ENCODE data around the gene HS2ST1. TPM values are rescaled to one million over a fixed set of nuclear protein-coding genes. Genes with fewer than 3 reads are reported as not detected.

The HS2ST1 gene
- total and polyA plus RNA-seq, 4 donors: 5.4 to 11.8 (median 8.2) TPM

DNA sequence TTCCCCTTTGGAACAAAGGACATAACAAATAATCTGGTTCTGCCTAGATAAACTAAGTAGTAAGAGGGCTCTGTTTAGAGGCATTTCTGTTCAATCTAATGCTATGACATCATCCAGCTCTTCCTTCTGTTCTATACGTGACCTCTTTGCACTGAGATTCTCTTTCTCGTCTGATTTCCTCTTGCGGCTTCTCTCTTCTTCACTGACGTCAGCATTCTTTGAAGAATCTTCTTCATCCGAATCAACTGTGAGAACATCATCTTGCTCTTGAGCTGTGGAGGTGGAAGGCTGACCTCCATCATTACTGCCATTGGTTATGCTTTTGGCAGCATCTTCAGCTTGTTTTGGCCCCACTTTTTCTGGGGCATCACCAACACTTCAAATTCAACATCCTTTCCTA, 130.4 kb downstream of the HS2ST1 start:
- no peaks in the 10 kb centered on the region for H3K27me3 ChIP-seq (ENCODE audit: control insufficient read depth in 4 of 4, insufficient read depth in 4 of 4, low read length in 3 of 4)
- DNase-seq (ENCODE audit: low spot score): no peak
- H3K4me3 ChIP-seq (ENCODE audit: low read depth in 1 of 3, low read length in 3 of 3): no peak overlapping the region
- WGBS: 76% methylated on average over 5 of the region's 5 CpGs
- H3K9ac ChIP-seq (ENCODE audit: low read depth in 1 of 2, low read length in 2 of 2): no peak overlapping the region
- TF ChIP-seq HNF4A (conservative IDR thresholded peaks at IDR 0.05) (no peak), EGR1 (IDR thresholded peaks at IDR 0.05; ENCODE audit: low read depth in 2 of 2) (no peak), JUND (IDR thresholded peaks at IDR 0.05) (no peak), RXRA (IDR thresholded peaks at IDR 0.05) (no peak), RAD21 (IDR thresholded peaks at IDR 0.05) (no peak), FOXA2 (IDR thresholded peaks at IDR 0.05) (no peak), NR2F2 (IDR thresholded peaks at IDR 0.05) (no peak), GABPA (IDR thresholded peaks at IDR 0.05 in 1 of 2, conservative IDR thresholded peaks at IDR 0.05 in 1 of 2) (no peak)
- TF ChIP-seq, protein P1, sequence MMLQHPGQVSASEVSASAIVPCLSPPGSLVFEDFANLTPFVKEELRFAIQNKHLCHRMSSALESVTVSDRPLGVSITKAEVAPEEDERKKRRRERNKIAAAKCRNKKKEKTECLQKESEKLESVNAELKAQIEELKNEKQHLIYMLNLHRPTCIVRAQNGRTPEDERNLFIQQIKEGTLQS (IDR thresholded peaks at IDR 0.05): no peak
- TF ChIP-seq, protein P2, sequence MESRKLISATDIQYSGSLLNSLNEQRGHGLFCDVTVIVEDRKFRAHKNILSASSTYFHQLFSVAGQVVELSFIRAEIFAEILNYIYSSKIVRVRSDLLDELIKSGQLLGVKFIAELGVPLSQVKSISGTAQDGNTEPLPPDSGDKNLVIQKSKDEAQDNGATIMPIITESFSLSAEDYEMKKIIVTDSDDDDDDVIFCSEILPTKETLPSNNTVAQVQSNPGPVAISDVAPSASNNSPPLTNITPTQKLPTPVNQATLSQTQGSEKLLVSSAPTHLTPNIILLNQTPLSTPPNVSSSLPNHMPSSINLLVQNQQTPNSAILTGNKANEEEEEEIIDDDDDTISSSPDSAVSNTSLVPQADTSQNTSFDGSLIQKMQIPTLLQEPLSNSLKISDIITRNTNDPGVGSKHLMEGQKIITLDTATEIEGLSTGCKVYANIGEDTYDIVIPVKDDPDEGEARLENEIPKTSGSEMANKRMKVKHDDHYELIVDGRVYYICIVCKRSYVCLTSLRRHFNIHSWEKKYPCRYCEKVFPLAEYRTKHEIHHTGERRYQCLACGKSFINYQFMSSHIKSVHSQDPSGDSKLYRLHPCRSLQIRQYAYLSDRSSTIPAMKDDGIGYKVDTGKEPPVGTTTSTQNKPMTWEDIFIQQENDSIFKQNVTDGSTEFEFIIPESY (IDR thresholded peaks at IDR 0.05): no peak
- TF ChIP-seq, protein P3, sequence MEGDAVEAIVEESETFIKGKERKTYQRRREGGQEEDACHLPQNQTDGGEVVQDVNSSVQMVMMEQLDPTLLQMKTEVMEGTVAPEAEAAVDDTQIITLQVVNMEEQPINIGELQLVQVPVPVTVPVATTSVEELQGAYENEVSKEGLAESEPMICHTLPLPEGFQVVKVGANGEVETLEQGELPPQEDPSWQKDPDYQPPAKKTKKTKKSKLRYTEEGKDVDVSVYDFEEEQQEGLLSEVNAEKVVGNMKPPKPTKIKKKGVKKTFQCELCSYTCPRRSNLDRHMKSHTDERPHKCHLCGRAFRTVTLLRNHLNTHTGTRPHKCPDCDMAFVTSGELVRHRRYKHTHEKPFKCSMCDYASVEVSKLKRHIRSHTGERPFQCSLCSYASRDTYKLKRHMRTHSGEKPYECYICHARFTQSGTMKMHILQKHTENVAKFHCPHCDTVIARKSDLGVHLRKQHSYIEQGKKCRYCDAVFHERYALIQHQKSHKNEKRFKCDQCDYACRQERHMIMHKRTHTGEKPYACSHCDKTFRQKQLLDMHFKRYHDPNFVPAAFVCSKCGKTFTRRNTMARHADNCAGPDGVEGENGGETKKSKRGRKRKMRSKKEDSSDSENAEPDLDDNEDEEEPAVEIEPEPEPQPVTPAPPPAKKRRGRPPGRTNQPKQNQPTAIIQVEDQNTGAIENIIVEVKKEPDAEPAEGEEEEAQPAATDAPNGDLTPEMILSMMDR (IDR thresholded peaks at IDR 0.05; ENCODE audit: low read depth, low read length, missing input control): no peak
- TF ChIP-seq, protein P4, sequence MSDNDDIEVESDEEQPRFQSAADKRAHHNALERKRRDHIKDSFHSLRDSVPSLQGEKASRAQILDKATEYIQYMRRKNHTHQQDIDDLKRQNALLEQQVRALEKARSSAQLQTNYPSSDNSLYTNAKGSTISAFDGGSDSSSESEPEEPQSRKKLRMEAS (IDR thresholded peaks at IDR 0.05): no peak
- H3K9me3 ChIP-seq (ENCODE audit: control insufficient read depth in 4 of 4, low read length in 3 of 4): peaks cover 0 to 5% (median under 1%) of the 10 kb centered on the region in 4 donors
- H3K27ac ChIP-seq (ENCODE audit: low read depth in 1 of 2, low read length in 2 of 2): no peak overlapping the region
- peaks cover 0 to 2% (median 0%) of the 10 kb centered on the region in 4 donors for H3K36me3 ChIP-seq (ENCODE audit: control insufficient read depth in 4 of 4, insufficient read depth in 3 of 4, low read depth in 1 of 4, low read length in 3 of 4)
- no peaks in the 10 kb centered on the region for H3K4me1 ChIP-seq (ENCODE audit: control insufficient read depth in 4 of 4, insufficient read depth in 4 of 4, low read length in 3 of 4)

DNA sequence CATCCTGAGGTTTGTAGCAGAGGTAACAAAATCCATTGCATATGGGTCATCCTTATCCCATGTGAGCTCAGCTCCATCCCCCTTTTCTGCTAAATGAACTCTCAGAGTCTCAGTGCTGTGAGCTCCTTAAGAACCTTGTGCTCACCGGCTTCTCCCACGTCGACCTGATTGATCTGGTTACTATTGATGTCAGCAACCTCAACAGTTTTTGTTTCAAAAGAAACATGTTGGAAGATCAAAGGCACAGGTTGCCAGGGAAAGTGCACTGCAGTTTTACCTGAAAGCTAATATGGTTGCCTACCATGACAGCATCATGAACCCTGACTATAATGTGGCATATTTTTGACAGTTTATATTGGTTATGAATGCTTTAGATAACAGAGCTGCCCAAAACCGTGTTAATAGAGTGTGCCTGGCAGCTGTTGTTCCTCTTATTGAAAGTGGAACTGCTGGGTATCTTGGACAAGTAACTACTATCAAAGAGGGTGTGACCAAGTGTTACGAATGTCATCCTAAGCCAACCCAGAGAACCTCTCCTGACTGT, 131.4 kb downstream of the HS2ST1 start:
- H3K9ac ChIP-seq (ENCODE audit: low read depth in 1 of 2, low read length in 2 of 2): no peak overlapping the region
- H3K4me1 ChIP-seq (ENCODE audit: control insufficient read depth in 4 of 4, insufficient read depth in 4 of 4, low read length in 3 of 4): no peaks in the 10 kb centered on the region
- peaks cover 0 to 5% (median under 1%) of the 10 kb centered on the region in 4 donors for H3K9me3 ChIP-seq (ENCODE audit: control insufficient read depth in 4 of 4, low read length in 3 of 4)
- 66% methylated on average over 5 of the region's 5 CpGs for WGBS
- H3K27me3 ChIP-seq (ENCODE audit: control insufficient read depth in 4 of 4, insufficient read depth in 4 of 4, low read length in 3 of 4): no peaks in the 10 kb centered on the region
- no peak for DNase-seq (ENCODE audit: low spot score)
- TF ChIP-seq FOXA1 (IDR thresholded peaks at IDR 0.05) (no peak), HNF4A (conservative IDR thresholded peaks at IDR 0.05) (no peak), RXRA (IDR thresholded peaks at IDR 0.05) (no peak)
- TF ChIP-seq, protein P4 (IDR thresholded peaks at IDR 0.05): no peak
- H3K36me3 ChIP-seq (ENCODE audit: control insufficient read depth in 4 of 4, insufficient read depth in 3 of 4, low read depth in 1 of 4, low read length in 3 of 4): peaks cover 0 to 2% (median 0%) of the 10 kb centered on the region in 4 donors
- no peak overlapping the region for H3K27ac ChIP-seq (ENCODE audit: low read depth in 1 of 2, low read length in 2 of 2)
- no peak overlapping the region for H3K4me3 ChIP-seq (ENCODE audit: low read depth in 1 of 3, low read length in 3 of 3)

DNA sequence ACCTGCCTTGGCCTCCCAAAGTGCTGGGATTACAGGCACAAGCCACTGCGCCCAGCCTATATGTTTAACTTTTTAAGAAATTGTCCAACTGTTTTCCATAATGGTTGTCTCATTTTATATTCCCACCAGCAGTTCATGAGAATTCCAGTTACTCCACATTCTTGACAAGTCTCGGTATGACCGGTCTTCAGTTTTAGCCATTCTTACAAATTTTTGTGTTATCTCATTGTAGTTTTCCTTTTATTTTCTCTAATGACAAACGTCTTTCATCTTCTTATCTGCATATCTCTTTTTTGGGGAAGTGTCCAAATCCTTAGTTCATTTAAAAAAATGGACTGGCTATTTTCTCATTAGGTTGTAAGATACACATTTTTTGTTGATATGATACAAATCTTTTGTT, 132.5 kb downstream of the HS2ST1 start:
- H3K9ac ChIP-seq (ENCODE audit: low read depth in 1 of 2, low read length in 2 of 2): no peak overlapping the region
- TF ChIP-seq HNF4G (IDR thresholded peaks at IDR 0.05) (no peak), SP1 (IDR thresholded peaks at IDR 0.05) (no peak), RXRA (IDR thresholded peaks at IDR 0.05) (no peak), HNF4A (conservative IDR thresholded peaks at IDR 0.05) (no peak), JUND (IDR thresholded peaks at IDR 0.05) (no peak)
- TF ChIP-seq, protein P4 (IDR thresholded peaks at IDR 0.05): no peak
- no peak for DNase-seq (ENCODE audit: low spot score)
- H3K4me3 ChIP-seq (ENCODE audit: low read depth in 1 of 3, low read length in 3 of 3): no peak overlapping the region
- H3K36me3 ChIP-seq (ENCODE audit: control insufficient read depth in 4 of 4, insufficient read depth in 3 of 4, low read depth in 1 of 4, low read length in 3 of 4): peaks cover 0 to 2% (median 0%) of the 10 kb centered on the region in 4 donors
- H3K9me3 ChIP-seq (ENCODE audit: control insufficient read depth in 4 of 4, low read length in 3 of 4): peaks cover 0 to 5% (median under 1%) of the 10 kb centered on the region in 4 donors
- H3K4me1 ChIP-seq (ENCODE audit: control insufficient read depth in 4 of 4, insufficient read depth in 4 of 4, low read length in 3 of 4): no peaks in the 10 kb centered on the region
- 66% methylated on average over 4 of the region's 4 CpGs for WGBS
- no peaks in the 10 kb centered on the region for H3K27me3 ChIP-seq (ENCODE audit: control insufficient read depth in 4 of 4, insufficient read depth in 4 of 4, low read length in 3 of 4)
- H3K27ac ChIP-seq (ENCODE audit: low read depth in 1 of 2, low read length in 2 of 2): no peak overlapping the region

Data from liver (tissue), 9 donors.